ENCODE results near the gene ZNF658. TPM values are rescaled to one million over a fixed set of nuclear protein-coding genes. Genes with fewer than 3 reads are reported as not detected.
"Not testable (repeated sequence)": the region's sequence is repeated elsewhere in the genome, so short reads cannot be mapped to it uniquely, and the experiment has no call there.

ZNF658 gene
- total RNA-seq, 1 experiment from 2014 or later: 3.6 TPM

- CTCF ChIA-PET; in situ Hi-C loops (cut with HindIII; ENCODE audit: low pct_unique_long_range_greater_than_20kb, low sequenced_read_pairs); BruUV-seq (replicated peaks): not testable (repeated sequence)
Observed at GRCh38 chr9:66952576-66952975, 52.1 kb downstream of the ZNF658 start.

More at GRCh38 chr9:66952576-66952975, 52.1 kb downstream of the ZNF658 start:
- H3K4me1 ChIP-seq (ENCODE audit: control insufficient read depth, insufficient read depth, low read length); POLR2A ChIA-PET; H3K9me3 ChIP-seq (ENCODE audit: control insufficient read depth, insufficient read depth, low read depth, low read length); H3K4me3 ChIP-seq (ENCODE audit: low read depth in 2 of 2, low read length in 2 of 2); intact Hi-C loops (cut with micrococcal nuclease; ENCODE audit: unreplicated experiment); ATAC-seq; H3K27me3 ChIP-seq (ENCODE audit: control insufficient read depth, insufficient read depth, low read length); DNase-seq (ENCODE audit: low read depth, low spot score); H3K36me3 ChIP-seq (ENCODE audit: control insufficient read depth, insufficient read depth, low read length); H3K27ac ChIP-seq (ENCODE audit: low read length): not testable (repeated sequence)

Other genes starting within 250 kb of the ZNF658 start
- not detected for gene SPATA31A3, start 91.8 kb downstream of the ZNF658 start, total RNA-seq (2021; ENCODE audit: unreplicated experiment)

All from Panc1 (cell line).